22Rv1 (cell line): ENCODE measurements around the gene GJD2.

Experiments
- H3K27ac ChIP-seq: fragments of 450-650 bp; 2 replicates; pipeline ENCODE4 v1.5.1; 2017
- ZFX ChIP-seq: fragments of 450-650 bp; IDR thresholded peaks from 2 replicates; pipeline ENCODE4 v1.6.1; 2017; ENCODE audit warnings: antibody characterized with exemption, borderline replicate concordance
- TF ChIP-seq, protein P1 (sequence below): fragments of 450-650 bp; IDR thresholded peaks from 2 replicates; pipeline ENCODE4 v1.5.1; 2017; ENCODE audit warnings: mild to moderate bottlenecking

The GJD2 gene

DNA sequence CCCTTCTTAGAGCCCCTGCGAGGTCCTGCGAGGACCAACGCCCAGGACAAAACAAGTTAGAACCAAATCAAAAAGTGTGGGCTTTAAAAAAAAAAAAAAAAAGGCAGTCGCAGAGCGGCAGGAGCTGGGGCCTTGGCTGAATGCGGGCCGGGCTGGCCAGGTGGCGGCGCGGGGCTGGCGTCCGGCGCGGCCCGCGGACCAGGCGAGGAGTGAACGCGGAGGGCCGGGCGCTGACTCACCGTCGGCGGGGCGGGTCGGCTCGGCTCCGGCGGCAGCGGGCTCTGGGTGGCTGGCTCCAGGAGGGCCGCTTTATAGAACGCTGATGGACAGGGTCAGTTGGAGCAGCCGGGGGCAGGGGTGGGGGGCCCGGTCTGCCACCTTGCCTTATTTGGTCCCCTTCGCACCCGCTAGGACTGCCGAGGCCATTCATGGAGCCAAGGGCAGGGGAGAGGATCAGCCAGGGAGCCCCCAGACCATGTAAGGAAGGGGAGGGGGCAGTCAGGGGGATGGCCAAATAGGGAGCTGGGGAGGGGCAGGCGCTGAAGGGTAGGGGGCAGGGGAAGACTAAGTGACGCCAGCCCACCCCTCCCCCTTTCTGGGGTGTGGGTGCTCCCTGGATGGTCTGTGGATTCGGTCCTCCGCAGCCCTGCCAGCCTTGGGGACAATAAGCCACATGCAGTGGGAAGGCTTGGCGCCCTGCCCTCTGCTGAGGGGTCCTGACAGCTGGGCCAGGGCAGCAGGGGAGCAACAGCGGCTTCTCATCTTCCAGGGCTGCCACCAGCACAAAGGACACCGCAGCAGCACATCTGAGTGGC, 40.7 kb upstream of the GJD2 start, which contains the start of gene ACTC1:
ACTC1 (minus strand) TSS at position 283 of the 815 bp plus-strand sequence. CDS start 741 bp downstream, outside the sequence.
- H3K27ac ChIP-seq: no peak within 1 kb of the TSS
- TF ChIP-seq, protein P1, sequence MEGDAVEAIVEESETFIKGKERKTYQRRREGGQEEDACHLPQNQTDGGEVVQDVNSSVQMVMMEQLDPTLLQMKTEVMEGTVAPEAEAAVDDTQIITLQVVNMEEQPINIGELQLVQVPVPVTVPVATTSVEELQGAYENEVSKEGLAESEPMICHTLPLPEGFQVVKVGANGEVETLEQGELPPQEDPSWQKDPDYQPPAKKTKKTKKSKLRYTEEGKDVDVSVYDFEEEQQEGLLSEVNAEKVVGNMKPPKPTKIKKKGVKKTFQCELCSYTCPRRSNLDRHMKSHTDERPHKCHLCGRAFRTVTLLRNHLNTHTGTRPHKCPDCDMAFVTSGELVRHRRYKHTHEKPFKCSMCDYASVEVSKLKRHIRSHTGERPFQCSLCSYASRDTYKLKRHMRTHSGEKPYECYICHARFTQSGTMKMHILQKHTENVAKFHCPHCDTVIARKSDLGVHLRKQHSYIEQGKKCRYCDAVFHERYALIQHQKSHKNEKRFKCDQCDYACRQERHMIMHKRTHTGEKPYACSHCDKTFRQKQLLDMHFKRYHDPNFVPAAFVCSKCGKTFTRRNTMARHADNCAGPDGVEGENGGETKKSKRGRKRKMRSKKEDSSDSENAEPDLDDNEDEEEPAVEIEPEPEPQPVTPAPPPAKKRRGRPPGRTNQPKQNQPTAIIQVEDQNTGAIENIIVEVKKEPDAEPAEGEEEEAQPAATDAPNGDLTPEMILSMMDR: no peak
- TF ChIP-seq ZFX: no peak

- H3K27ac ChIP-seq: no peak overlapping the region
- TF ChIP-seq, protein P1: no peak
- no peak for TF ChIP-seq ZFX
Measured at GRCh38 chr15:34794590-34795206, 39.9 kb upstream of the GJD2 start.

DNA sequence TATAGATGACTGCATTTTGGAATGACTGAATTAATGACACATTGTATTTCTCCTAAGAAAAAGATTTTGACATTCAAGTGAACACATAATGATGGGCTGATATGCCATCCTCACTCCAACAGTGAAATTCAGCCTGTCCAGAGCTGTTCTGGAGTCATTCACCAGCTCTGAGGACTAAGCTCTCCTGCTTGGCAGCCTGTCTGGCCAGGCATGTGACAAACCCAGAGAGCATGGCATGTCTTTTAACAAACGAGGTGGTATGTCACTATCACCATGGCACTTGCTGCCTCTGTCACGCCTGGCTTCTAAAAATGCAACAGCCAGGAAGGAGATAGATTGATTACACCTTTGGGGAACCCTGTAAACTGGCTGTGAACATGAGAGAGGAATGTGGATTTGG, 39.1 kb upstream of the GJD2 start:
- no peak overlapping the region for H3K27ac ChIP-seq
- TF ChIP-seq ZFX: no peak
- TF ChIP-seq, protein P1: no peak

GRCh38 chr15:34793071-34793470, 38.3 kb upstream of the GJD2 start:
- no peak overlapping the region for H3K27ac ChIP-seq
- no peak for TF ChIP-seq ZFX
- TF ChIP-seq, protein P1: no peak

- no peak for TF ChIP-seq ZFX
- TF ChIP-seq, protein P1: no peak
- H3K27ac ChIP-seq: no peak overlapping the region
Measured at GRCh38 chr15:34791701-34792100, 36.9 kb upstream of the GJD2 start.

- TF ChIP-seq, protein P1: no peak
- TF ChIP-seq ZFX: no peak
- no peak overlapping the region for H3K27ac ChIP-seq
Measured at GRCh38 chr15:34790121-34790520, 35.3 kb upstream of the GJD2 start.

- H3K27ac ChIP-seq: no peak overlapping the region
- no peak for TF ChIP-seq ZFX
- TF ChIP-seq, protein P1: no peak
Measured at GRCh38 chr15:34789326-34789725, 34.5 kb upstream of the GJD2 start.
